HEK293 (cell line): ENCODE measurements around the gene NAT8L.

ENCODE experiments used
- CTCF ChIP-seq: fragments of 450-650 bp; formaldehyde crosslinking; IDR thresholded peaks from 2 replicates; pipeline ENCODE4 v1.5.1; 2016; ENCODE audit warnings: missing biosample characterization, missing genetic modification characterization
- ZNF146 ChIP-seq: fragments of 450-650 bp; formaldehyde crosslinking; IDR thresholded peaks from 2 replicates; pipeline ENCODE4 v1.5.1; 2016; ENCODE audit warnings: missing biosample characterization, missing genetic modification characterization
- ZNF488 ChIP-seq: fragments of 450-650 bp; formaldehyde crosslinking; IDR thresholded peaks from 2 replicates; pipeline ENCODE4 v1.5.1; 2016; ENCODE audit warnings: missing biosample characterization, missing genetic modification characterization
- ZNF596 ChIP-seq: fragments of 450-650 bp; IDR thresholded peaks from 2 replicates; pipeline ENCODE4 v1.5.0; 2018; ENCODE audit warnings: missing biosample characterization, mild to moderate bottlenecking, missing genetic modification characterization, moderate library complexity

- TF ChIP-seq ZNF146 (tag by site-specific recombination) (no peak), ZNF488 (tag by site-specific recombination) (no peak), CTCF (tag by site-specific recombination) (no peak), ZNF596 (tag by site-specific recombination) (no peak)
Observed at GRCh38 chr4:2041239-2042130, 17.6 kb upstream of the NAT8L start.
